ENCODE results near the gene FAM228A. TPM values are rescaled to one million over a fixed set of nuclear protein-coding genes. Genes with fewer than 3 reads are reported as not detected.

FAM228A gene
- total and polyA plus RNA-seq, 2 experiments from 2014 or later, result 0.11 to 0.35 TPM

DNA sequence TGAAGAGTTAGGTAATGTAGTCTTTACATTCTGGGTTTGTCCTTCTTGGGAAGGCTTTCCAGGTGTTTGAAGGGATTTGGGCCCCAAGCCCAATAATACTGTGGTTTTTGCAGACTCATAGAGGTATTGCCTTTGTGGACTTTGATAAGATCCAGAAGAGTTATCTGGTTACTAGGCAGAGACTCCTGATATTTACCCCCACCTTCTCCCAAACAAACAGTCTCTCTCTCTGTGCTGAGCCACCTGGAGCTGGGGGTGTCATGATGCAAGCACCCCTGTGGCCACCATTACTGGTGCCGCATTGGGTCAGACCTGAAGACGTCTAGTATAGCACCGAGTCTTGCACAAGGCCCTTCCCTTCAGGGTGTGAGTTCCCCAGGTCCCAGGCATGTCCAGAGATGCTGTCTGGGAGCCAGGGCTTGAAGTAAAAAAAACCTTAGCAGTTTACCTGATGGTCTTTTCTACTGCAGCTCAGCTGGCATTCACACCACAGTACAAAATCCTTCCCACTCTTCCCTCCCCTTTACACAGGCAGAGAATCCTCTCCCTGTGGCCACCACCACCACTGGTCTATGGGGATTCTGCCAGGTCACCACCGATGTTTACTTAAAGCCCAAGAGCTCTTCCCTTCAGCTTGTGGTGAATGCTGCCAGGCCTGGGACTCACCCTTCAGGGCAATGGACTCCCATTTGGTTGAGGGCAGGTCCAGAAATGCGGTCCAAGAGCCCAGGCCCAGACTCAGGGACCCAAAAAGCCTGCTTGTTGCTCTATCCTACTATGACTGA, 22.2 kb upstream of the FAM228A start (continued):
- no peak for TF ChIP-seq ZNF331 (CRISPR knock-in tag; IDR thresholded peaks at IDR 0.05; ENCODE audit: low read depth)

GRCh38 chr2:24153478-24153877, 21.4 kb upstream of the FAM228A start:
- peaks cover 3% of the 10 kb centered on the region; the same call in 1 of the 3 replicates for H3K9me3 Mint-ChIP-seq
- no peak overlapping the region for H3K4me3 Mint-ChIP-seq
- H3K9me2 ChIP-seq (ENCODE audit: insufficient read depth), result no peaks in the 10 kb centered on the region
- TF ChIP-seq JUNB (IDR thresholded peaks at IDR 0.05; ENCODE audit: unreplicated experiment) (no peak), CREB1 (CRISPR knock-in tag; IDR thresholded peaks at IDR 0.05; ENCODE audit: low read depth) (no peak), POLR2AphosphoS5 (IDR thresholded peaks at IDR 0.05; ENCODE audit: low read depth) (no peak), ZNF114 (CRISPR knock-in tag; IDR thresholded peaks at IDR 0.05) (no peak), EZH2phosphoT487 (IDR thresholded peaks at IDR 0.05; ENCODE audit: unreplicated experiment) (no peak), ZNF331 (CRISPR knock-in tag; IDR thresholded peaks at IDR 0.05; ENCODE audit: low read depth) (no peak), EZH2 (IDR thresholded peaks at IDR 0.05; ENCODE audit: low read depth, unreplicated experiment) (no peak), STAT1 (IDR thresholded peaks at IDR 0.05; ENCODE audit: unreplicated experiment) (no peak), REST (IDR thresholded peaks at IDR 0.05; ENCODE audit: unreplicated experiment) (no peak), NANOG (IDR thresholded peaks at IDR 0.05; ENCODE audit: borderline replicate concordance) (no peak)
- TF ChIP-seq, protein P1, sequence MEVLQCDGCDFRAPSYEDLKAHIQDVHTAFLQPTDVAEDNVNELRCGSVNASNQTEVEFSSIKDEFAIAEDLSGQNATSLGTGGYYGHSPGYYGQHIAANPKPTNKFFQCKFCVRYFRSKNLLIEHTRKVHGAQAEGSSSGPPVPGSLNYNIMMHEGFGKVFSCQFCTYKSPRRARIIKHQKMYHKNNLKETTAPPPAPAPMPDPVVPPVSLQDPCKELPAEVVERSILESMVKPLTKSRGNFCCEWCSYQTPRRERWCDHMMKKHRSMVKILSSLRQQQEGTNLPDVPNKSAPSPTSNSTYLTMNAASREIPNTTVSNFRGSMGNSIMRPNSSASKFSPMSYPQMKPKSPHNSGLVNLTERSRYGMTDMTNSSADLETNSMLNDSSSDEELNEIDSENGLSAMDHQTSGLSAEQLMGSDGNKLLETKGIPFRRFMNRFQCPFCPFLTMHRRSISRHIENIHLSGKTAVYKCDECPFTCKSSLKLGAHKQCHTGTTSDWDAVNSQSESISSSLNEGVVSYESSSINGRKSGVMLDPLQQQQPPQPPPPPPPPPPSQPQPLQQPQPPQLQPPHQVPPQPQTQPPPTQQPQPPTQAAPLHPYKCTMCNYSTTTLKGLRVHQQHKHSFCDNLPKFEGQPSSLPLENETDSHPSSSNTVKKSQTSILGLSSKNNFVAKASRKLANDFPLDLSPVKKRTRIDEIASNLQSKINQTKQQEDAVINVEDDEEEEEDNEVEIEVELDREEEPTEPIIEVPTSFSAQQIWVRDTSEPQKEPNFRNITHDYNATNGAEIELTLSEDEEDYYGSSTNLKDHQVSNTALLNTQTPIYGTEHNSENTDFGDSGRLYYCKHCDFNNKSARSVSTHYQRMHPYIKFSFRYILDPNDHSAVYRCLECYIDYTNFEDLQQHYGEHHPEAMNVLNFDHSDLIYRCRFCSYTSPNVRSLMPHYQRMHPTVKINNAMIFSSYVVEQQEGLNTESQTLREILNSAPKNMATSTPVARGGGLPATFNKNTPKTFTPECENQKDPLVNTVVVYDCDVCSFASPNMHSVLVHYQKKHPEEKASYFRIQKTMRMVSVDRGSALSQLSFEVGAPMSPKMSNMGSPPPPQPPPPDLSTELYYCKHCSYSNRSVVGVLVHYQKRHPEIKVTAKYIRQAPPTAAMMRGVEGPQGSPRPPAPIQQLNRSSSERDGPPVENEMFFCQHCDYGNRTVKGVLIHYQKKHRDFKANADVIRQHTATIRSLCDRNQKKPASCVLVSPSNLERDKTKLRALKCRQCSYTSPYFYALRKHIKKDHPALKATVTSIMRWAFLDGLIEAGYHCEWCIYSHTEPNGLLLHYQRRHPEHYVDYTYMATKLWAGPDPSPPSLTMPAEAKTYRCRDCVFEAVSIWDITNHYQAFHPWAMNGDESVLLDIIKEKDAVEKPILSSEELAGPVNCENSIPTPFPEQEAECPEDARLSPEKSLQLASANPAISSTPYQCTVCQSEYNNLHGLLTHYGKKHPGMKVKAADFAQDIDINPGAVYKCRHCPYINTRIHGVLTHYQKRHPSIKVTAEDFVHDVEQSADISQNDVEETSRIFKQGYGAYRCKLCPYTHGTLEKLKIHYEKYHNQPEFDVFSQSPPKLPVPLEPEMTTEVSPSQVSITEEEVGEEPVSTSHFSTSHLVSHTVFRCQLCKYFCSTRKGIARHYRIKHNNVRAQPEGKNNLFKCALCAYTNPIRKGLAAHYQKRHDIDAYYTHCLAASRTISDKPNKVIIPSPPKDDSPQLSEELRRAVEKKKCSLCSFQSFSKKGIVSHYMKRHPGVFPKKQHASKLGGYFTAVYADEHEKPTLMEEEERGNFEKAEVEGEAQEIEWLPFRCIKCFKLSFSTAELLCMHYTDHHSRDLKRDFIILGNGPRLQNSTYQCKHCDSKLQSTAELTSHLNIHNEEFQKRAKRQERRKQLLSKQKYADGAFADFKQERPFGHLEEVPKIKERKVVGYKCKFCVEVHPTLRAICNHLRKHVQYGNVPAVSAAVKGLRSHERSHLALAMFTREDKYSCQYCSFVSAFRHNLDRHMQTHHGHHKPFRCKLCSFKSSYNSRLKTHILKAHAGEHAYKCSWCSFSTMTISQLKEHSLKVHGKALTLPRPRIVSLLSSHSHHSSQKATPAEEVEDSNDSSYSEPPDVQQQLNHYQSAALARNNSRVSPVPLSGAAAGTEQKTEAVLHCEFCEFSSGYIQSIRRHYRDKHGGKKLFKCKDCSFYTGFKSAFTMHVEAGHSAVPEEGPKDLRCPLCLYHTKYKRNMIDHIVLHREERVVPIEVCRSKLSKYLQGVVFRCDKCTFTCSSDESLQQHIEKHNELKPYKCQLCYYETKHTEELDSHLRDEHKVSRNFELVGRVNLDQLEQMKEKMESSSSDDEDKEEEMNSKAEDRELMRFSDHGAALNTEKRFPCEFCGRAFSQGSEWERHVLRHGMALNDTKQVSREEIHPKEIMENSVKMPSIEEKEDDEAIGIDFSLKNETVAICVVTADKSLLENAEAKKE (CRISPR knock-in tag; IDR thresholded peaks at IDR 0.05), result no peak
- TF ChIP-seq, protein P2, sequence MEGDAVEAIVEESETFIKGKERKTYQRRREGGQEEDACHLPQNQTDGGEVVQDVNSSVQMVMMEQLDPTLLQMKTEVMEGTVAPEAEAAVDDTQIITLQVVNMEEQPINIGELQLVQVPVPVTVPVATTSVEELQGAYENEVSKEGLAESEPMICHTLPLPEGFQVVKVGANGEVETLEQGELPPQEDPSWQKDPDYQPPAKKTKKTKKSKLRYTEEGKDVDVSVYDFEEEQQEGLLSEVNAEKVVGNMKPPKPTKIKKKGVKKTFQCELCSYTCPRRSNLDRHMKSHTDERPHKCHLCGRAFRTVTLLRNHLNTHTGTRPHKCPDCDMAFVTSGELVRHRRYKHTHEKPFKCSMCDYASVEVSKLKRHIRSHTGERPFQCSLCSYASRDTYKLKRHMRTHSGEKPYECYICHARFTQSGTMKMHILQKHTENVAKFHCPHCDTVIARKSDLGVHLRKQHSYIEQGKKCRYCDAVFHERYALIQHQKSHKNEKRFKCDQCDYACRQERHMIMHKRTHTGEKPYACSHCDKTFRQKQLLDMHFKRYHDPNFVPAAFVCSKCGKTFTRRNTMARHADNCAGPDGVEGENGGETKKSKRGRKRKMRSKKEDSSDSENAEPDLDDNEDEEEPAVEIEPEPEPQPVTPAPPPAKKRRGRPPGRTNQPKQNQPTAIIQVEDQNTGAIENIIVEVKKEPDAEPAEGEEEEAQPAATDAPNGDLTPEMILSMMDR (conservative IDR thresholded peaks at IDR 0.05; ENCODE audit: low read depth in 2 of 2), result no peak

More at GRCh38 chr2:24153478-24153877, 21.4 kb upstream of the FAM228A start:
- Histone ChIP-seq H3K27me3 (ENCODE audit: insufficient read depth) (no peaks in the 10 kb centered on the region), H3F3A (replicated peaks; ENCODE audit: low read depth) (no peaks in the 10 kb centered on the region), H3K36me3 (ENCODE audit: insufficient read depth) (no peaks in the 10 kb centered on the region), H3K4me2 (no peak overlapping the region), H3K79me2 (replicated peaks; ENCODE audit: insufficient read depth) (no peaks in the 10 kb centered on the region), H4K20me1 (replicated peaks; ENCODE audit: insufficient read depth) (no peaks in the 10 kb centered on the region), H3K4me3 (no peak overlapping the region), H3K27ac (ENCODE audit: low read depth) (no peak overlapping the region), H3K4me1 (ENCODE audit: insufficient read depth) (no peaks in the 10 kb centered on the region), H2AFZ (no peak overlapping the region)
- Mint-ChIP-seq H3K36me3 (ENCODE audit: low read depth) (peaks cover 3% of the 10 kb centered on the region), H3K27ac (no peak overlapping the region), H3K4me1 (no peaks in the 10 kb centered on the region), H3K27me3 (ENCODE audit: insufficient read depth, low read depth, poor library complexity) (no peaks in the 10 kb centered on the region)
- ATAC-seq, result no peak
- no peak for DNase-seq (ENCODE audit: low spot score)
